H9 (cell line): ENCODE measurements around the gene LRRC40. TPM values are rescaled to one million over a fixed set of nuclear protein-coding genes. Genes with fewer than 3 reads are reported as not detected.

Source experiments
- DNase-seq: peaks from one replicate; pipeline ENCODE4 v3.0.0-alpha.2; 2017
- H2AFZ ChIP-seq: one replicate; pipeline ENCODE4 v1.6.1; 2013; ENCODE audit warnings: mild to moderate bottlenecking, low read length, control low read depth, moderate library complexity
- H2AK5ac ChIP-seq: 2 replicates; pipeline ENCODE4 v1.6.1; 2013; ENCODE audit warnings: low read length, control low read depth, mixed read lengths; ENCODE audit not compliant: insufficient read length
- H2BK120ac ChIP-seq: one replicate; pipeline ENCODE4 v1.6.1; 2013; ENCODE audit warnings: low read depth, mild to moderate bottlenecking, low read length, control low read depth, inconsistent platforms; ENCODE audit not compliant: poor library complexity, severe bottlenecking
- H2BK12ac ChIP-seq: 2 replicates; pipeline ENCODE4 v1.6.1; 2013; ENCODE audit warnings: low read length, control low read depth, mixed read lengths, low read depth; ENCODE audit not compliant: insufficient read length
- H2BK15ac ChIP-seq: 2 replicates; pipeline ENCODE4 v1.6.1; 2013; ENCODE audit warnings: low read depth, low read length, control low read depth
- H2BK20ac ChIP-seq: one replicate; pipeline ENCODE4 v1.6.1; 2013; ENCODE audit warnings: low read depth, mild to moderate bottlenecking, low read length, control low read depth, inconsistent platforms; ENCODE audit not compliant: poor library complexity, severe bottlenecking
- H2BK5ac ChIP-seq: 2 replicates; pipeline ENCODE4 v1.6.1; 2013; ENCODE audit warnings: low read length, control low read depth, mixed read lengths; ENCODE audit not compliant: insufficient read length
- H3K14ac ChIP-seq: 2 replicates; pipeline ENCODE4 v1.6.1; 2013; ENCODE audit warnings: low read length, control low read depth; ENCODE audit not compliant: insufficient read depth
- H3K18ac ChIP-seq: 2 replicates; pipeline ENCODE4 v1.6.1; 2013; ENCODE audit warnings: low read depth, mild to moderate bottlenecking, mixed read lengths, low read length, control low read depth; ENCODE audit not compliant: insufficient read length
- H3K23ac ChIP-seq: 2 replicates; pipeline ENCODE4 v1.6.1; 2013; ENCODE audit warnings: low read length, control low read depth, mixed read lengths, low read depth; ENCODE audit not compliant: insufficient read length
- H3K23me2 ChIP-seq: 2 replicates; pipeline ENCODE4 v1.6.1; 2013; ENCODE audit warnings: low read depth, mild to moderate bottlenecking, mixed read lengths, low read length, control low read depth; ENCODE audit not compliant: insufficient read length, poor library complexity, severe bottlenecking
- H3K27ac ChIP-seq: 2 replicates; pipeline ENCODE4 v1.5.1; 2013; ENCODE audit warnings: low read length, control low read depth, mixed read lengths, low read depth; ENCODE audit not compliant: insufficient read length
- H3K27me3 ChIP-seq: 2 replicates; pipeline ENCODE4 v1.6.1; 2013; ENCODE audit warnings: low read length, control low read depth, inconsistent platforms; ENCODE audit not compliant: insufficient read depth
- H3K4ac ChIP-seq: 2 replicates; pipeline ENCODE4 v1.6.1; 2013; ENCODE audit warnings: low read depth, mild to moderate bottlenecking, control low read depth, inconsistent platforms, low read length, moderate library complexity
- H3K4me1 ChIP-seq: 2 replicates; pipeline ENCODE4 v1.6.1; 2013; ENCODE audit warnings: low read length, control low read depth, inconsistent platforms; ENCODE audit not compliant: insufficient read depth
- H3K4me2 ChIP-seq: 2 replicates; pipeline ENCODE4 v1.6.1; 2013; ENCODE audit warnings: low read length, control low read depth, mixed read lengths; ENCODE audit not compliant: insufficient read length, insufficient read depth
- H3K56ac ChIP-seq: 2 replicates; pipeline ENCODE4 v1.6.1; 2013; ENCODE audit warnings: low read depth, mild to moderate bottlenecking, mixed read lengths, low read length, control low read depth; ENCODE audit not compliant: insufficient read length
- H3K79me1 ChIP-seq: 2 replicates; pipeline ENCODE4 v1.6.1; 2013; ENCODE audit warnings: low read depth, mild to moderate bottlenecking, moderate library complexity, low read length, control low read depth, inconsistent platforms; ENCODE audit not compliant: insufficient read depth, poor library complexity, severe bottlenecking
- H3K79me2 ChIP-seq: 2 replicates; pipeline ENCODE4 v1.6.1; 2013; ENCODE audit warnings: low read length, control low read depth, inconsistent platforms; ENCODE audit not compliant: insufficient read depth
- H3K9ac ChIP-seq: 2 replicates; pipeline ENCODE4 v1.6.1; 2013; ENCODE audit warnings: low read length, control low read depth, mixed read lengths; ENCODE audit not compliant: insufficient read length; ENCODE audit errors: extremely low read depth
- H3K9me3 ChIP-seq: one replicate; pipeline ENCODE4 v1.6.1; 2013; ENCODE audit warnings: low read depth, low read length, inconsistent platforms; ENCODE audit not compliant: control insufficient read depth
- H3T11ph ChIP-seq: one replicate; pipeline ENCODE4 v1.6.1; 2013; ENCODE audit warnings: mild to moderate bottlenecking, low read length, control low read depth, inconsistent platforms
- H4K20me1 ChIP-seq: one replicate; pipeline ENCODE4 v1.6.1; 2013; ENCODE audit not compliant: control insufficient read depth, insufficient read length, insufficient read depth
- H4K5ac ChIP-seq: 2 replicates; pipeline ENCODE4 v1.6.1; 2013; ENCODE audit warnings: low read depth, mild to moderate bottlenecking, mixed read lengths, low read length, control low read depth; ENCODE audit not compliant: insufficient read length
- H4K8ac ChIP-seq: replicated peaks from 2 replicates; pipeline ENCODE4 v1.6.1; 2013; ENCODE audit warnings: low read length, control low read depth, mixed read lengths, low read depth; ENCODE audit not compliant: insufficient read length
- H4K91ac ChIP-seq: 2 replicates; pipeline ENCODE4 v1.6.1; 2013; ENCODE audit warnings: low read depth, mild to moderate bottlenecking, moderate library complexity, mixed read lengths, low read length, control low read depth; ENCODE audit not compliant: insufficient read length
- H3K27ac Mint-ChIP-seq, 3 experiments: 2 replicates in 2 of 3; 3 replicates in 1 of 3; pipeline ENCODE4 v1.8.0; 2020 to 2021; ENCODE audit warnings: mixed read lengths in 3 of 3, mild to moderate bottlenecking in 1 of 3, moderate library complexity in 1 of 3
- H3K27me3 Mint-ChIP-seq: 2 replicates; pipeline ENCODE4 v1.8.0; 2021; ENCODE audit warnings: low read depth, mild to moderate bottlenecking, moderate library complexity, mixed read lengths
- H3K36me3 Mint-ChIP-seq, 3 experiments: 2 replicates in 2 of 3; 3 replicates in 1 of 3; pipeline ENCODE4 v1.8.0; 2020 to 2021; ENCODE audit warnings: low read depth in 3 of 3, mixed read lengths in 3 of 3; ENCODE audit not compliant: insufficient read depth in 1 of 3
- H3K4me1 Mint-ChIP-seq, 2 experiments: 2 replicates each; pipeline ENCODE4 v1.8.0; 2020; ENCODE audit warnings: mixed read lengths in 2 of 2
- H3K4me3 Mint-ChIP-seq, 2 experiments: 2 replicates in 1 of 2; 3 replicates in 1 of 2; pipeline ENCODE4 v1.8.0; 2020 to 2021; ENCODE audit warnings: mild to moderate bottlenecking in 2 of 2, mixed read lengths in 2 of 2, moderate library complexity in 1 of 2
- H3K9me3 Mint-ChIP-seq, 2 experiments: 2 replicates in 1 of 2; 3 replicates in 1 of 2; pipeline ENCODE4 v1.8.0; 2020; ENCODE audit warnings: mild to moderate bottlenecking in 2 of 2, mixed read lengths in 2 of 2, moderate library complexity in 1 of 2
- WGBS: extraction: QIAGEN DNeasy Blood & Tissue Kit; methylation state at CpG from one replicate; pipeline ENCODE4 v1.1.7; 2013; ENCODE audit warnings: missing lambda C conversion rate, low lambda C conversion rate, mixed read lengths; ENCODE audit not compliant: insufficient read length; ENCODE audit errors: extremely low coverage; 5-methylcytosine and 5-hydroxymethylcytosine counted together
- total RNA-seq: library from RNA; stranded (reverse); gene quantifications from 2 replicates; pipeline ENCODE4 v1.2.1, GENCODE V29; 2021
- TF ChIP-seq, protein P1 (sequence below): fragments of 200-600 bp; sonication (generic); conservative IDR thresholded peaks from 3 replicates; pipeline ENCODE4 v1.8.0; 2021; ENCODE audit warnings: antibody characterized with exemption, mild to moderate bottlenecking

Gene LRRC40
- total RNA-seq, 1 experiment from 2014 or later: 27.6 TPM

DNA sequence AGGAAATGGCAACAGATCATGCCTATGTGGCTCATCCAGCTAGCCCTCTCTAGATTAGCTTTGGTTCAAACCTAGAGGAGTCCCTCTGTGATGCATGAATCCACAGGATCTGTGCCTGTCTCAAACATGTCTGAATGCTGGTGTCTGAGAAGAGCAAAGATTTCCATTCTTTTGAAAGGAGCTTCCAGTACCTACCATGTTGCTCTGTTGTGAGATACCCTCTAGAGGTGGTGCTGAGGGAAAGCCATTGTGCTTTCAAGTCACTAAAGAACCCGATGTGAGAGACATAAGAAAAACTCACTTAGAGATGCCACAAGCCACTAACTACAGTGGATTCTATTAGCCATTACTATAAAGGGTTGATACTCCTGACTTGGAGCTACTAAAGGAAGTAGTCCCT is 103.6 kb downstream of the LRRC40 start:
- H3K27ac Mint-ChIP-seq: no peak overlapping the region
- DNase-seq: no peak

More for the DNA sequence above, 103.6 kb downstream of the LRRC40 start:
- Histone ChIP-seq H4K20me1 (no peaks in the 10 kb centered on the region), H3K18ac (no peak overlapping the region), H3K4ac (no peak overlapping the region), H2BK5ac (no peak overlapping the region), H3K14ac (no peak overlapping the region), H3K27me3 (no peaks in the 10 kb centered on the region), H2AK5ac (no peak overlapping the region), H3K56ac (no peak overlapping the region), H3K9me3 (no peaks in the 10 kb centered on the region), H3K27ac (no peak overlapping the region), H3T11ph (no peak overlapping the region), H4K5ac (no peak overlapping the region), H3K4me2 (no peak overlapping the region), H3K9ac (no peak overlapping the region), H2AFZ (no peak overlapping the region), H2BK15ac (no peak overlapping the region), H4K8ac (no peak overlapping the region), H3K23ac (no peak overlapping the region), H3K79me1 (no peaks in the 10 kb centered on the region), H3K4me1 (no peaks in the 10 kb centered on the region), H2BK20ac (no peak overlapping the region), H4K91ac (no peak overlapping the region), H3K23me2 (no peaks in the 10 kb centered on the region), H2BK12ac (no peak overlapping the region), H2BK120ac (no peak overlapping the region), H3K79me2 (no peaks in the 10 kb centered on the region)
- TF ChIP-seq, protein P1, sequence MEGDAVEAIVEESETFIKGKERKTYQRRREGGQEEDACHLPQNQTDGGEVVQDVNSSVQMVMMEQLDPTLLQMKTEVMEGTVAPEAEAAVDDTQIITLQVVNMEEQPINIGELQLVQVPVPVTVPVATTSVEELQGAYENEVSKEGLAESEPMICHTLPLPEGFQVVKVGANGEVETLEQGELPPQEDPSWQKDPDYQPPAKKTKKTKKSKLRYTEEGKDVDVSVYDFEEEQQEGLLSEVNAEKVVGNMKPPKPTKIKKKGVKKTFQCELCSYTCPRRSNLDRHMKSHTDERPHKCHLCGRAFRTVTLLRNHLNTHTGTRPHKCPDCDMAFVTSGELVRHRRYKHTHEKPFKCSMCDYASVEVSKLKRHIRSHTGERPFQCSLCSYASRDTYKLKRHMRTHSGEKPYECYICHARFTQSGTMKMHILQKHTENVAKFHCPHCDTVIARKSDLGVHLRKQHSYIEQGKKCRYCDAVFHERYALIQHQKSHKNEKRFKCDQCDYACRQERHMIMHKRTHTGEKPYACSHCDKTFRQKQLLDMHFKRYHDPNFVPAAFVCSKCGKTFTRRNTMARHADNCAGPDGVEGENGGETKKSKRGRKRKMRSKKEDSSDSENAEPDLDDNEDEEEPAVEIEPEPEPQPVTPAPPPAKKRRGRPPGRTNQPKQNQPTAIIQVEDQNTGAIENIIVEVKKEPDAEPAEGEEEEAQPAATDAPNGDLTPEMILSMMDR: peak; percentile 26; the same call in 1 of the 3 replicates
- no peaks in the 10 kb centered on the region for H3K36me3 Mint-ChIP-seq
- no peaks in the 10 kb centered on the region for H3K4me1 Mint-ChIP-seq
- H3K4me3 Mint-ChIP-seq: no peak overlapping the region
- WGBS: no CpG with 5 or more reads among the region's 1 CpG
- H3K9me3 Mint-ChIP-seq: no peaks in the 10 kb centered on the region
- no peaks in the 10 kb centered on the region for H3K27me3 Mint-ChIP-seq
